ENCODE measurements around the gene SNX20.
A peak's percentile ranks its signal among the peaks of the same experiment; 100 is the strongest.

SNX20 gene

DNA sequence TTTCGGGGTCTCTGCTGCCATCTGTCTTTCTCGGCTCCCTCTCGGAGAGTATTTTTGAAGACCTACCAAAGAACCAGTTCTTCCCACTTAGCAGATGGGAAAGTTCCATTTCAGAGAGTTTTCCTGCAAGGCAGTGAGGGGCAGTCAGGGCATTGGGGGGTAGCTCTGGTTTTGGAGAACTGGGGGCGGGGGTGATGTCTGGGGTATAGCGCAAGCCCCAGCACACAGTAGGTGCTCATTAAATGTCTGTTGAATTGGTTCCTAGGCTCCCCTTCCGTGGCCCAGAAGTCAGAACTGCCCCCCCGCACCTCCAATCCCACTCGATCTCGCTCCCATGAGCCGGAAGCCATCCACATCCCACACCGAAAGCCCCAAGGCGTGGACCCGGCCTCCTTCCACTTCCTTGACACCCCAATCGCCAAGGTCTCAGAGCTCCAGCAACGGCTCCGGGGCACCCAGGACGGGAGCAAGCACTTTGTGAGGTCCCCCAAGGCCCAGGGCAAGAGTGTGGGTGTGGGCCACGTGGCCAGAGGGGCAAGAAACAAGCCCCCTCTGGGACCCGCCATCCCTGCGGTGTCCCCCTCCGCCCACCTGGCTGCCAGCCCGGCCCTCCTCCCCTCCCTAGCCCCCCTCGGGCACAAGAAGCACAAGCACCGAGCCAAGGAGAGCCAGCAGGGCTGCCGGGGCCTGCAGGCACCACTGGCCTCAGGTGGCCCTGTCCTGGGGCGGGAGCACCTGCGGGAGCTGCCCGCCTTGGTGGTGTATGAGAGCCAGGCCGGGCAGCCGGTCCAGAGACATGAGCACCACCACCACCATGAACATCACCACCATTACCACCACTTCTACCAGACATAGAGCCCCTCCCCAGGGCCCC, 47.9 kb downstream of the SNX20 start:
- DNase-seq: no peak

DNA sequence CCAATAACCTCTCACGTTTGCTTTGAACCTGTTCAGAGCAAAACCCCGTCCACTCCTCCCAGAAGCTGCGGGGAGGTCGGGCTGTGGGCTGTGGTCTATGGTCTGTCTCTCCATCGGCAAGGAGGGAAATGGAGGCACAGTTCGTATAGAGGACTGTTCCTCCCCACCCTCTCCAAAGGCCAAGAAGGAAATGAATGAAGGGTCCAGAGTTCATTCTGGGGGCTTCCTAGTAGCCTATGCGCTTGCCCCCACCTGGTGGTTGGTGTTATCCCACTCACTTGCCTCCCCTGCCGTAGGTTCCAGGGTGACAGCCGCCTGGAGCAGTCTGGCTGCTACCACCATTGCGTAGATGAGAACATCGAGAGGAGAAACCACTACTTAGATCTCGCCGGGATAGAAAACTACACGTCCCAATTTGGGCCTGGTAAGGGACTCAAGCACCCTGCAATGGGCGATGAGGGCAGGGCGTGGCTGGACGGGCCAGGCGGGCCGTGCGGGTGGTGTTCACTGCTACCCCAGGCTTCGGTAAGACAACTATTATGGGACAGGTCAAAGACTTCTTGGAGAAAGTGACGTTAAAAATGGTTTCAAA, 49.0 kb downstream of the SNX20 start:
- no peak for DNase-seq

DNA sequence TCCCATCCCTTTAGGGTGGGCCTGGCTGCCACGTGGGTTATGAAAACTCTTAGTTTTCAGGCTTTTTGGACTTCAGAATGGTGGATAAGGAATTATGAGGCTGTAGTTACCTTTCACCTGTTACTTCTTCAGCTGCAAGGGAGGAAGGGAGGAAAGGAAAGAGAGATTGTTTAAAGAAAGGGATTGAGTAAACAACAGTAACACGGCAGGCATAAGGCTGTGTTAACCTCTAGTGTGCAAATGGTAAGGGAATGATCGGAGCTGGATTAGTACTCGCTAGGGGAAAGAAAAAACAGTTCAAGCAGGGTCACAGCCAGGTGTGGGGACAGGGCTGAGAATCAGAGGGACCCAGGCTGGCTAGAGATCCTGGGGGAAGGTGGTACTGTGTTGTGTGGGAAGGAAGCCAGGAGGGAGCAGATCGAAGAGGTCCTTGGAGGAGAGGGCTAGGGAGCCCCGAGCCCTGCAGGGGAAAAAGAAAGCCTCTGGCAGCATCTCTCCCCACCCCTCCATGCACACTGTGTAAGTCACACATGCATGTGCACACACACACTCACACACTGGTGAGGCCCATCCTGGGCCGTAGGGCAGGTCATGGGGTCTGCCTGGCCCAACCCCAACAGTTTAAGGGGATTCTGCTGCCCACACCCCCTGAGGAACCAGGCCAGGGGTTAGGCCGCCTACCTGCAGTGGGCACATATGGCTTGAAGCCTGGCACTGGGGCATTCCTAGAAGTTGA, 49.7 kb downstream of the SNX20 start:
- no peak for DNase-seq

DNA sequence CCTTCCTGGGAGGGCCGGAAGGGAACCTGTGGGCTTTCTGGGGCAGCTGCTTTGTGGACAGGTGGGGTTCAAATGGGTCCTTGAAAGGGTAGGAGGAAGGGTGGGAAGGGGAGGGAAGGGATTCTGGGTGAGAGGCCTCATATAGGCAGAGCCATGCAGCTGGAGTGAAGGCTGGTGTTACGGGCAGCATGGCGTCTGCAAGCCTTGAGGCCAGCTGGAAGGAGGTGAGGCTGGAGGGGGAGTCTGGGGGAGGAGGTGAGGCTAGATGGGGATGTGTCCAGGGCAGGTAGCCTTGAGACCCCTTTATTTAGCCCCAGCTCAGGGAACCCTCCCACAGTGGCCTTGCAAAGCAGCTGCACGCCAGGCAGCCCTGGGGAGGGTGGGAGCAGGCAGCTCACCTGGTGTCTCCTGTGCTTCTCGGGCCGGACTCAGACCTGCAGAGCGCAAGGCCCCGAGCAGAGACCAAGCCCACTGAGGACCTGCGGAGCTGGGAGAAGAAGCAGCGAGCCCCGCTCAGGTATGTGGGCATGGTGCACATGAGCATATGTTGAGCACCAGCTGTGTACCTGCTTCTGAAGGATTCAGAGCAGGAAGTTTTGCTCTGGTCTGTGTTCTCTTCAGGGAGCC, 50.6 kb downstream of the SNX20 start:
- DNase-seq: no peak

DNA sequence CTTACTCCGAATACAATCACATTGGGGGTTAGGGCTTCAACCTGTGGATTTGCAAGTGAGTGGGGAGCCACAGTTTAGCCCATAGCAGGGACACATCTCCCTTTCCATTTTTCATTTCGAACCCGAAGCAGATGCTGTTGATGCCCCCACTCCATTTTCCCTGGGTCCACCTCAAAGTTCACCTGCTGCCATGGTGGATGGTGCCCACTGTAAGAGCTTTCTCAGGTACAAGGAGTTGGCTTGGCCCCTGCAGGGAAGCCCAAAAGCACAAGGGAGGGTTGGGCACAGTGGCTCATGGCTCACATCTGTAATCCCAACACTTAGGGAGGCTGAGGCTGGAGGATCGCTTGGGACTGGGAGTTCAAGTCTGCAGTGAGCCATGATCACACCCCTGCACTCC, 51.8 kb downstream of the SNX20 start:
- no peak for DNase-seq

DNA sequence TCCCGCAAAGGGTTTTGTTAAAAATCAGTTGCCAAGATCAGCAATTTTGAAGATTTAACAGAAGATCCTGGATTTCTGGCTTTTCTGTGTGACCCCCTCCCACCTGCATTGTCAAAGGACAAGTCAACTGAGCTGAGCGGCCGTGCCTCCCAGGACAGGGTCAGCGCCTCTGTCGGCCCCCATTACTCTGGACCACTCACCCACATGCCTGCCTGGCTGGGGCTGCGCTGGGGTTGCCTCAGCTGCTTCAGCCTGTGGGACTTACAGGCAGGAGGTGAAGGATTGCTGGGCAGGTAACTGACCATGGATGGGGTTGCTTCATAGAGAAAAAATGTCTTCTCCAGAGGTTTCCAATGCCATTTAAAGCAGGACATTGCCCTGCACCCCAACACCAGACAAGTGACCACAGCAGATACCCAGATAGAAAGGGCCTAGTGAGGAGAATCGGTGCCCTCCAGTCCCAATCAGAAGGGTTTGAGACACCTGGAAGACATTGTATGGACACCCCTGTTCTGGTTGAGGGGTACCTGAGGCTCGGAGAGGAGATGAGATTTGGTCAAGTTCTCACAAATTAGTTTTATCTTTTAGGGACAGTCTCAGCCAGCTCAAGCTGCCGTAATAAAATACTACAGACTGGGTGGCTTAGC, 52.8 kb downstream of the SNX20 start:
- no peak for DNase-seq

DNA sequence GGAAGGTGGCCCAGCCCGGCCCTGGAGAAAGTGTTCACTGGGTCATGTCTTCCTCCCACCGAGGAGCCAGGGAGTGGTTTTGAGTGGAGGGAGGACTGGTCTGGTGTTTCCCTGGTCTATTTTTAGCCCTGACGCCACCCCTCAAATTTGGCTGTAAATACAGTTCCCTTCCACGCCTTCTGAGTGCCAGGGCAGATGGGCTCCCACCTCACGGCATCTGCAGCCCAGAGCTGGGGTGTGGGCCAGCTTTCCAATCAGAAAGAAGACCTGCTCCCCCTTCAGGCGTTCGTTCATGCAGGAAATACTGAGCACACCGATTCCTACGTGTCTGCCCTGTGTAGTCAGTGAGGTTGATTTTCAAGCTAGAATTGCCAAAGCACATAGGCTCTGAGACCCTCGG, 53.7 kb downstream of the SNX20 start:
- DNase-seq: peak; percentile 52

DNA sequence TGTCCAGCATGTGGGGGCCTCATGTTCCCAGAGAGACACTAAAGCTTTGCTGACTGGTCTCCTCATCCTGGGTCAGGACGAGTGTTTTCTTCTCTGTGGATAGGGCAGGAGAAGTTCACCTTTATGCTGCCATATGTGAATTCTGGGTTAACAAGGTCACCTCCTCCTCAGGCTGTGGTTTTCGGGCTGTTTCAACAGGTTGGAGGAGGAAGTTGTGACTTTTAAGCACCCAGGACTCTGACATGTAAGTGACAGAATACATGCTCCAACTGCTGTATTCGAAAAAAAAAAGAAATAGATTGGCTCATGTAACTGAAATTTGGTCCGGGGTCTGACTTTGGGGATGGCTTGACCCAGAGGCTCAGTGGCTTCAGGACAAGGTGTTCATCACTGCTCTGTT, 54.2 kb downstream of the SNX20 start:
- no peak for DNase-seq

DNA sequence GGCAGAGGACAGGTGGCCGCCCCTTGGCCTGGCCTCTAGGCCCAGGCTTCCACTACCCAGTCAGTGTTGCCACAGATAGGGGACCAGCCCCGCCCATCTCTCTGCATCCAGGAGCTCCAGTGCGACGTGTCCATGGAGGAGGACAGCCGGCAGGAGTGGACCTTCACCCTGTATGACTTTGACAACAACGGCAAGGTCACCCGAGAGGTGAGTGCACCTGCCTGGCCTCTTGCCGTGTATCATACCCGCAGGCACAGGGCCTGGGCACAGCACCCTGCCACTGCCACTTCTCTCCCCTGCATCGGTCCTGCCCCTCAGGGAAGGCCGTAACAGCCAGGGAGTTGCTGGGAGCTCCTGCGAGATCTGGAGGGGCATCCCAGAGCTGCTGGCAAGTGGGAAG, 55.7 kb downstream of the SNX20 start:
- no peak for DNase-seq

DNA sequence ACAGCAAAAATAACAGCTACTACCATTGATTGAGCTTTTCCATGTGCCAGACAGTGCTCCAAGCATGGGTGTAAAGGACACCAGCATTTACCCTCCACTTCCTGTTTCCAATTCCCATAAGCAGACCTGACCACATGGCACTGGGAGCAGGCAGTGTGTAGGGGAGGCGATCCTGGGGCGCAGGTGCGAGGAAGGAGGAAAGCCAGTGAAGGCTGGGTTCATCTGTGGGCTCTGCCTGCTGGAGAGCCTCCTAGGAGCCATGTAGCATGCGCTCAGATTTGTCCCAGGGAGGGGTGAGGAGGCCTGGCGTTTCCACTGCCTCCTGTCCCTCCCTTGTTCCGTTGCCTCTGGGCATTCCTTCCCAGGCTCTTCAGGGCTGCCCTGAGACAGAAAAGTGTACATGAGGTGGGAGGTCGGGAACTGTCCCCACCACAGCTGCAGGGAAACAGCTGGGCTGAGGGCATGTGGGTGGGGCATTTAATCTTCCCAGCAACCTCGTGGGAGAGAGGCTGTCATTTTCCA, 56.6 kb downstream of the SNX20 start:
- no peak for DNase-seq

DNA sequence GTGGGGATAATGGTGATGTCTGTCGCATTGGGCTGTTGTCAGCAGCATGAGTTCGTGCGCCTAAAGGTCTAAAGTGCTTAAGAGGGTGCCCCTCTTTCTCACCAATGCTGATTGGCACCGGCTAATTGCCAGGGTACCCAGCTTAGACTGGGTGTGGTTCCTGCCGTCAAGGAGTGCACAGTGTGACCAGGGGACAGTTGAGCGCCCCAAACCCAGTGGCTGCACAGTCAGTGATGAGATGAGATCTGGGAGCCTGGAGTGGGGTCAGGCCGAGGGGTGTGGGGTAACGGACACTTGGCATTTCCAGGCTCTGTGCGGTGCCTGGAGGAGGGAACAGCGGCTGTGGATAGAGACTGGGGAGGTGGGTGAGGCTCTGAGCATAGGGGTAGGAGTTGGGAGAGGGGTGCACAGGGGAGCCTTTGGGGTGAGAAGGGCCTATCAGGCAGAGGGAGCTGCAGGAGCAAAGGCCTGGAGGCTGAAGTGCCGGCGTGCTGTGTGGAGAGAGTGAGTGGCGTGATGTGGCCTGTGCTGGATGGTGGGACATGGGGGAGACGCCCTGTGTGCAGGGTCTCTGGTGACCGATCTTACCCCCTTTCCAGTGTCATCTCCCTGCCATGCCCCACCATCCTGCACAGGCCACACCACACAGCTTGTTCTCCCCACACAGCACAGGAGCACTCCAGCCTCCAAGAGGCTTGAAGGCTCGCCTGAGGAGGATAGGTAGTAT, 58.3 kb downstream of the SNX20 start:
- DNase-seq: no peak

DNA sequence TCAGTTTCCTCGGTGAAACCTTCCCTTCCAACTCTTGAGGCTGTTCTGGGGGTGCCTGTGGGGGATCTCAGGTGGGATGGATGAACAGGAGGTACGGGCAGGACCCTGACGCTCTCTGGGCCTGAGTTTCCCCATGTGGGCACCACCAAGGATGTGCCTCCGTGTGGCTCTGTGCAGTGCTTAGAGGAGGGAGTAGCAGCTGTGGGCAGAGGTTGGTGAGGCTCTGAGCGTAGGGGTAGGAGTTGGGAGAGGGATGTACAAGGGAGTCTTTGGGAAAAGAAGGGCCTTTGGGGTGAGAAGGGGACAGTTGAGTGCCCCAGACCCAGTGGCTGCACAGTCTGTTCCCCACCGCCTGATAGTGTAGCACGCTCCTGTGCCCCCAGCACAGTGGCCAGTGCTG, 59.1 kb downstream of the SNX20 start:
- no peak for DNase-seq
